Hepatocyte (in vitro differentiated cells): Measurements from ENCODE around the gene PGP.

Experiments used
- CTCF ChIP-seq: fragments of 200-600 bp; sonication (generic); IDR thresholded peaks from 2 replicates; pipeline ENCODE4 v1.5.1; 2016; ENCODE audit warnings: antibody characterized with exemption, mild to moderate bottlenecking; ENCODE audit not compliant: poor library complexity
- EZH2 ChIP-seq: fragments of 200-600 bp; sonication (generic); IDR thresholded peaks from 2 replicates; pipeline ENCODE4 v1.6.1; 2016; ENCODE audit warnings: antibody characterized with exemption, mild to moderate bottlenecking, borderline replicate concordance

- TF ChIP-seq CTCF, result no peak
- no peak for TF ChIP-seq EZH2
Observed at GRCh38 chr16:2244301-2244700, 29.7 kb upstream of the PGP start.
